SK-N-SH (cell line): Measurements from ENCODE around the gene CFAP99. TPM values are rescaled to one million over a fixed set of nuclear protein-coding genes. Genes with fewer than 3 reads are reported as not detected.

ENCODE experiments used
- CTCF ChIA-PET: fragments of 300-600, 350-600 bp; formaldehyde crosslinking; extraction: SDS; loops from one replicate; lab custom pipeline; 2021; lab: Yijun Ruan, JAX
- POLR2A ChIA-PET: fragments of 350-600 bp; sonication (Branson Sonifier 250); formaldehyde crosslinking; extraction: SDS; loops from one replicate; lab custom pipeline; 2020; ENCODE audit warnings: antibody characterized with exemption, inconsistent platforms; lab: Yijun Ruan, JAX
- DNase-seq: peaks from one replicate; pipeline ENCODE4 v3.0.0; 2012
- H2AFZ ChIP-seq: fragments of 200-600 bp; sonication (generic); 2 replicates; pipeline ENCODE4 v1.8.1; 2016; ENCODE audit warnings: antibody characterized with exemption, mild to moderate bottlenecking, low read depth
- H3F3A ChIP-seq: fragments of 200-600 bp; sonication (generic); replicated peaks from 2 replicates; pipeline ENCODE3; 2016; ENCODE audit warnings: antibody characterized with exemption, mild to moderate bottlenecking; ENCODE audit not compliant: insufficient read depth
- H3K27ac ChIP-seq, 2 experiments: fragments of 200-500 bp in 1 of 2; fragments of 200-600 bp in 1 of 2; sonication (Bioruptor generic) in 1 of 2; sonication (generic), shearing (Covaris generic) in 1 of 2; 2 replicates each; pipeline versions ENCODE4 v1.5.1 to v1.6.1; 2014 to 2016; ENCODE audit warnings: low read depth in 2 of 2, inconsistent platforms in 1 of 2, low read length in 1 of 2, mild to moderate bottlenecking in 1 of 2, mixed read lengths in 1 of 2
- H3K27me3 ChIP-seq: fragments of 200-600 bp; sonication (generic), shearing (Covaris generic); 2 replicates; pipeline ENCODE4 v1.6.1; 2016; ENCODE audit warnings: mixed run types; ENCODE audit not compliant: insufficient read depth
- H3K36me3 ChIP-seq, 2 experiments: fragments of 200-500 bp in 1 of 2; fragments of 200-600 bp in 1 of 2; sonication (Bioruptor generic) in 1 of 2; sonication (generic) in 1 of 2; replicated peaks in 1 of 2; 2 replicates each; pipeline versions ENCODE3 to v1.5.1; 2014 to 2016; ENCODE audit warnings: low read length in 1 of 2, mild to moderate bottlenecking in 1 of 2; ENCODE audit not compliant: insufficient read depth in 2 of 2, control insufficient read depth in 1 of 2
- H3K4me1 ChIP-seq, 2 experiments: fragments of 200-500 bp in 1 of 2; fragments of 200-600 bp in 1 of 2; sonication (Bioruptor generic) in 1 of 2; sonication (generic), shearing (Covaris generic) in 1 of 2; 2 replicates each; pipeline versions ENCODE4 v1.5.1 to v1.6.1; 2014 to 2016; ENCODE audit warnings: low read depth in 1 of 2, low read length in 1 of 2, mixed run types in 1 of 2; ENCODE audit not compliant: insufficient read depth in 2 of 2, control insufficient read depth in 1 of 2
- H3K4me2 ChIP-seq: fragments of 200-600 bp; sonication (generic), shearing (Covaris generic); 2 replicates; pipeline ENCODE4 v1.6.1; 2017; ENCODE audit warnings: mixed run types
- H3K4me3 ChIP-seq, 2 experiments: fragments of 200-500 bp in 1 of 2; fragments of 200-600 bp in 1 of 2; sonication (Bioruptor generic) in 1 of 2; sonication (generic), shearing (Covaris generic) in 1 of 2; 2 replicates each; pipeline versions ENCODE4 v1.5.1 to v1.8.1; 2014 to 2016; ENCODE audit warnings: low read depth in 2 of 2, inconsistent platforms in 1 of 2, low read length in 1 of 2, mild to moderate bottlenecking in 1 of 2, mixed read lengths in 1 of 2, moderate library complexity in 1 of 2
- H3K79me2 ChIP-seq: fragments of 200-600 bp; sonication (generic); 2 replicates; pipeline ENCODE4 v1.8.1; 2017; ENCODE audit warnings: mild to moderate bottlenecking; ENCODE audit not compliant: insufficient read depth
- H3K9ac ChIP-seq: fragments of 200-600 bp; sonication (generic); 2 replicates; pipeline ENCODE4 v1.6.1; 2017; ENCODE audit warnings: mixed run types
- H3K9me2 ChIP-seq: fragments of 200-600 bp; sonication (generic); 2 replicates; pipeline ENCODE4 v1.6.1; 2017; ENCODE audit warnings: mixed run types
- H3K9me3 ChIP-seq: fragments of 200-600 bp; sonication (generic); 2 replicates; pipeline ENCODE4 v1.6.1; 2017; ENCODE audit warnings: mixed run types, mild to moderate bottlenecking, moderate library complexity
- H4K20me1 ChIP-seq: fragments of 200-600 bp; sonication (generic); 2 replicates; pipeline ENCODE4 v1.6.1; 2017; ENCODE audit warnings: mild to moderate bottlenecking, mixed run types; ENCODE audit not compliant: insufficient read depth
- CHD2 ChIP-seq: fragments of 150-350 bp; IDR thresholded peaks from 2 replicates; pipeline ENCODE4 v1.6.1; 2018; ENCODE audit warnings: low read length; ENCODE audit not compliant: partially characterized antibody
- ELF1 ChIP-seq: IDR thresholded peaks from 2 replicates; pipeline ENCODE4 v1.4.0; 2012
- EP300 ChIP-seq, 2 experiments: IDR thresholded peaks; 2 replicates each; pipeline versions ENCODE4 v1.4.0 to v1.6.1; 2012; ENCODE audit warnings: borderline replicate concordance in 1 of 2, low read depth in 1 of 2, low read length in 1 of 2
- EZH2phosphoT487 ChIP-seq: fragments of 200-600 bp; sonication (generic); IDR thresholded peaks from 2 replicates; pipeline ENCODE4 v1.6.1; 2017; ENCODE audit warnings: low read depth, mixed run types, mild to moderate bottlenecking, antibody characterized with exemption, moderate library complexity, borderline replicate concordance
- FOSL2 ChIP-seq: IDR thresholded peaks from 2 replicates; pipeline ENCODE4 v1.4.0; 2012; ENCODE audit warnings: low read depth, mild to moderate bottlenecking, moderate library complexity, borderline replicate concordance
- IRF3 ChIP-seq: fragments of 150-350 bp; IDR thresholded peaks from 2 replicates; pipeline ENCODE4 v1.6.1; 2016; ENCODE audit warnings: mild to moderate bottlenecking, low read depth, low read length
- NRF1 ChIP-seq: IDR thresholded peaks from 2 replicates; pipeline ENCODE4 v1.6.1; 2012; ENCODE audit warnings: low read depth, mild to moderate bottlenecking, low read length
- POLR2AphosphoS5 ChIP-seq: IDR thresholded peaks from 2 replicates; pipeline ENCODE4 v1.6.1; 2012; ENCODE audit warnings: low read depth, low read length
- RAD21 ChIP-seq: IDR thresholded peaks from 2 replicates; pipeline ENCODE4 v1.6.1; 2012; ENCODE audit warnings: mild to moderate bottlenecking, low read length
- RFX5 ChIP-seq: IDR thresholded peaks from 2 replicates; pipeline ENCODE4 v1.6.1; 2012; ENCODE audit warnings: mild to moderate bottlenecking, improper control_type of control experiment, low read length
- SIN3A ChIP-seq: IDR thresholded peaks from 2 replicates; pipeline ENCODE4 v1.6.1; 2012; ENCODE audit warnings: low read depth, mild to moderate bottlenecking, low read length, moderate library complexity, borderline replicate concordance
- TAF1 ChIP-seq: IDR thresholded peaks from 2 replicates; pipeline ENCODE4 v1.6.1; 2012; ENCODE audit warnings: low read depth, mild to moderate bottlenecking, low read length, moderate library complexity, borderline replicate concordance
- TCF12 ChIP-seq: IDR thresholded peaks from 2 replicates; pipeline ENCODE4 v1.4.0; 2012
- TEAD4 ChIP-seq: IDR thresholded peaks from 2 replicates; pipeline ENCODE4 v1.4.0; 2012; ENCODE audit warnings: mild to moderate bottlenecking, borderline replicate concordance; ENCODE audit not compliant: insufficient read depth
- YY1 ChIP-seq: IDR thresholded peaks from 2 replicates; pipeline ENCODE4 v1.4.0; 2012; ENCODE audit warnings: low read depth, mild to moderate bottlenecking
- ZBTB33 ChIP-seq: IDR thresholded peaks from 2 replicates; pipeline ENCODE4 v1.4.0; 2012; ENCODE audit warnings: low read depth, borderline replicate concordance
- WGBS: methylation state at CpG from one replicate; pipeline ENCODE4 v1.1.6; 2017; ENCODE audit warnings: low lambda C conversion rate; 5-methylcytosine and 5-hydroxymethylcytosine counted together
- polyA plus RNA-seq, 3 experiments: library from polyadenylated mRNA; depleted of rRNA; stranded (reverse); fragments of >200 nt; gene quantifications; 2 replicates each; pipeline ENCODE4 v1.2.3, GENCODE V29; 2012
- TF ChIP-seq, protein P1 (sequence below): IDR thresholded peaks from 2 replicates; pipeline ENCODE4; 2012
- TF ChIP-seq, protein P2 (sequence below): IDR thresholded peaks from 2 replicates; pipeline ENCODE4 v1.4.0; 2012; ENCODE audit warnings: low read depth, borderline replicate concordance

CFAP99 gene
- polyA plus RNA-seq, 1 of the 3 experiments (the other 2 are of a cell fraction), result 0.13 TPM

- Histone ChIP-seq H3K9ac (no peak overlapping the region), H3F3A (no peaks in the 10 kb centered on the region), H2AFZ (no peak overlapping the region), H4K20me1 (no peaks in the 10 kb centered on the region)
- POLR2A ChIA-PET, result no interaction called here
- no peak for DNase-seq
- TF ChIP-seq TEAD4 (no peak), IRF3 (no peak), NRF1 (no peak), POLR2AphosphoS5 (no peak), TCF12 (no peak), EP300 (IDR thresholded peaks at IDR 0.05; ENCODE audit: borderline replicate concordance in 1 of 2, low read depth in 1 of 2, low read length in 1 of 2) (no peak), RFX5 (no peak), EZH2phosphoT487 (no peak), SIN3A (no peak), ZBTB33 (no peak)
- TF ChIP-seq, all 33 proteins: peak for 0
- no peaks in the 10 kb centered on the region for H3K79me2 ChIP-seq
- no peak overlapping the region for H3K4me3 ChIP-seq
- no peaks in the 10 kb centered on the region for H3K9me3 ChIP-seq
- H3K4me1 ChIP-seq, result no peaks in the 10 kb centered on the region
- 64% methylated on average over 6 of the region's 7 CpGs for WGBS
- H3K4me2 ChIP-seq, result no peak overlapping the region
- no peaks in the 10 kb centered on the region for H3K36me3 ChIP-seq
- CTCF ChIA-PET, result interaction anchor here (1.1 kb wide), 1 partner anchor 62 kb away, joined by 3 read pairs; no protein-coding TSS in a partner anchor
- H3K27me3 ChIP-seq, result no peaks in the 10 kb centered on the region
- no peaks in the 10 kb centered on the region for H3K9me2 ChIP-seq
- H3K27ac ChIP-seq, result no peak overlapping the region
Measured at GRCh38 chr4:2373532-2373931, 45.2 kb upstream of the CFAP99 start.

- H3K27me3 ChIP-seq, result no peaks in the 10 kb centered on the region
- DNase-seq, result no peak
- H3K4me2 ChIP-seq, result no peak overlapping the region
- H3K79me2 ChIP-seq, result no peaks in the 10 kb centered on the region
- no peaks in the 10 kb centered on the region for H3K9me2 ChIP-seq
- no peak overlapping the region for H3K9ac ChIP-seq
- ChIA-PET CTCF (no interaction called here), POLR2A (no interaction called here)
- no peak overlapping the region for H2AFZ ChIP-seq
- no peaks in the 10 kb centered on the region for H4K20me1 ChIP-seq
- peaks cover 0 to 5% of the 10 kb centered on the region in 2 experiments; a peak in 1 of 4 replicates for H3K4me1 ChIP-seq
- no peak overlapping the region for H3K4me3 ChIP-seq
- no peak overlapping the region for H3K27ac ChIP-seq
- no peaks in the 10 kb centered on the region for H3F3A ChIP-seq
- H3K36me3 ChIP-seq, result no peaks in the 10 kb centered on the region
- WGBS, result 74% methylated on average over 5 of the region's 10 CpGs
- no peaks in the 10 kb centered on the region for H3K9me3 ChIP-seq
- TF ChIP-seq TAF1, result no peak
- TF ChIP-seq ZBTB33, result no peak
- no peak for TF ChIP-seq CHD2
- TF ChIP-seq, protein P1, sequence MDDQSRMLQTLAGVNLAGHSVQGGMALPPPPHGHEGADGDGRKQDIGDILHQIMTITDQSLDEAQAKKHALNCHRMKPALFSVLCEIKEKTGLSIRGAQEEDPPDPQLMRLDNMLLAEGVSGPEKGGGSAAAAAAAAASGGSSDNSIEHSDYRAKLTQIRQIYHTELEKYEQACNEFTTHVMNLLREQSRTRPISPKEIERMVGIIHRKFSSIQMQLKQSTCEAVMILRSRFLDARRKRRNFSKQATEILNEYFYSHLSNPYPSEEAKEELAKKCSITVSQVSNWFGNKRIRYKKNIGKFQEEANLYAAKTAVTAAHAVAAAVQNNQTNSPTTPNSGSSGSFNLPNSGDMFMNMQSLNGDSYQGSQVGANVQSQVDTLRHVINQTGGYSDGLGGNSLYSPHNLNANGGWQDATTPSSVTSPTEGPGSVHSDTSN, result no peak
- TF ChIP-seq EP300 (IDR thresholded peaks at IDR 0.05; ENCODE audit: borderline replicate concordance in 1 of 2, low read depth in 1 of 2, low read length in 1 of 2), result no peak
- TF ChIP-seq TCF12, result no peak
- TF ChIP-seq FOSL2, result no peak
- no peak for TF ChIP-seq YY1
- TF ChIP-seq ELF1, result no peak
- TF ChIP-seq, protein P2, sequence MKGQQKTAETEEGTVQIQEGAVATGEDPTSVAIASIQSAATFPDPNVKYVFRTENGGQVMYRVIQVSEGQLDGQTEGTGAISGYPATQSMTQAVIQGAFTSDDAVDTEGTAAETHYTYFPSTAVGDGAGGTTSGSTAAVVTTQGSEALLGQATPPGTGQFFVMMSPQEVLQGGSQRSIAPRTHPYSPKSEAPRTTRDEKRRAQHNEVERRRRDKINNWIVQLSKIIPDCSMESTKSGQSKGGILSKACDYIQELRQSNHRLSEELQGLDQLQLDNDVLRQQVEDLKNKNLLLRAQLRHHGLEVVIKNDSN, result no peak
- TF ChIP-seq RAD21, result no peak
Measured at GRCh38 chr4:2375427-2375826, 43.3 kb upstream of the CFAP99 start.
